HCT116 (cell line): ENCODE data around the gene AFAP1. TPM values are rescaled to one million over a fixed set of nuclear protein-coding genes. Genes with fewer than 3 reads are reported as not detected.

Source experiments
- ATAC-seq: fragments of 200-7000 bp; cut with Tn5 transposase; 2 replicates; pipeline ENCODE4 v1.9.1; 2020; ENCODE audit warnings: mild to moderate bottlenecking, moderate library complexity
- BruUV-seq: library from RNA; stranded (reverse); fragments of 400-500 nt; replicated peaks from 2 replicates; lab custom pipeline; 2021; lab: Mats Ljungman, UMichigan
- CTCF ChIA-PET: fragments of 300-600 bp; sonication (Branson Sonifier 250); formaldehyde crosslinking; loops from one replicate; lab custom pipeline; 2021; ENCODE audit warnings: antibody characterized with exemption; lab: Charles Lee
- POLR2A ChIA-PET: fragments of 300-600, 350-600 bp; sonication (Branson Sonifier 250); formaldehyde crosslinking; loops from one replicate; lab custom pipeline; 2021; ENCODE audit warnings: antibody characterized with exemption; lab: Charles Lee
- RAD21 ChIA-PET, 2 experiments: fragments of 300-600 bp; sonication (Branson Sonifier 250); formaldehyde crosslinking; loops; one replicate each; lab custom pipeline; 2023; ENCODE audit warnings: low total read pairs in 2 of 2; ENCODE audit not compliant: uncharacterized antibody in 2 of 2, unreplicated experiment in 2 of 2, low non-redundant PET in 1 of 2; lab: Charles Lee
- DNase-seq: peaks from one replicate; pipeline ENCODE4 v3.0.0-alpha.2; 2010; ENCODE audit warnings: low read depth, low spot score
- H2AFZ ChIP-seq: fragments of 200-600 bp; shearing (Covaris generic), sonication (generic); 2 replicates; pipeline ENCODE4 v1.6.1; 2017; ENCODE audit warnings: low read depth, mixed run types, mixed read lengths, antibody characterized with exemption, low read length; ENCODE audit not compliant: poor library complexity, severe bottlenecking
- H3K27ac ChIP-seq: 2 replicates; pipeline ENCODE4 v1.5.1; 2012; ENCODE audit warnings: low read depth, low read length
- H3K27me3 ChIP-seq: fragments of 200-600 bp; sonication (generic); 2 replicates; pipeline ENCODE4 v1.6.1; 2016; ENCODE audit warnings: mixed run types, low read length, mixed read lengths; ENCODE audit not compliant: insufficient read depth
- H3K36me3 ChIP-seq, 2 experiments: fragments of 200-500 bp in 1 of 2; fragments of 200-600 bp in 1 of 2; sonication (Bioruptor generic) in 1 of 2; sonication (generic) in 1 of 2; 2 replicates each; pipeline versions ENCODE4 v1.5.1 to v1.6.1; 2014 to 2016; ENCODE audit warnings: low read length in 2 of 2, inconsistent platforms in 1 of 2, mixed read lengths in 1 of 2, mixed run types in 1 of 2; ENCODE audit not compliant: insufficient read depth in 2 of 2, control insufficient read depth in 1 of 2
- H3K4me1 ChIP-seq, 2 experiments: fragments of 200-600 bp in 1 of 2; sonication (generic) in 1 of 2; 2 replicates each; pipeline versions ENCODE4 v1.5.1 to v1.6.1; 2012 to 2017; ENCODE audit warnings: low read length in 2 of 2, inconsistent platforms in 1 of 2, mild to moderate bottlenecking in 1 of 2, mixed read lengths in 1 of 2, mixed run types in 1 of 2, moderate library complexity in 1 of 2; ENCODE audit not compliant: insufficient read depth in 2 of 2, control insufficient read depth in 1 of 2
- H3K4me2 ChIP-seq: fragments of 200-600 bp; sonication (generic); 2 replicates; pipeline ENCODE4 v1.6.1; 2017; ENCODE audit warnings: mixed run types, low read length, mixed read lengths
- H3K4me3 ChIP-seq, 2 experiments: fragments of 200-600 bp in 1 of 2; sonication (generic) in 1 of 2; replicated peaks in 1 of 2; 2 replicates each; pipeline ENCODE4 v1.5.1; 2011 to 2016; ENCODE audit warnings: low read length in 2 of 2, control low read depth in 1 of 2, low read depth in 1 of 2, mild to moderate bottlenecking in 1 of 2, mixed read lengths in 1 of 2, mixed run types in 1 of 2
- H3K79me2 ChIP-seq: fragments of 200-600 bp; sonication (generic); 2 replicates; pipeline ENCODE4 v1.6.1; 2017; ENCODE audit warnings: mild to moderate bottlenecking, mixed run types, low read length, moderate library complexity, mixed read lengths; ENCODE audit not compliant: insufficient read depth
- H3K9ac ChIP-seq: fragments of 200-600 bp; sonication (generic); 2 replicates; pipeline ENCODE4 v1.6.1; 2016; ENCODE audit warnings: low read length, mixed read lengths
- H3K9me2 ChIP-seq: fragments of 200-600 bp; sonication (generic), shearing (Covaris generic); 2 replicates; pipeline ENCODE4 v1.6.1; 2017; ENCODE audit warnings: mixed run types, mild to moderate bottlenecking, moderate library complexity; ENCODE audit not compliant: insufficient read depth
- H3K9me3 ChIP-seq, 2 experiments: fragments of 200-500 bp in 1 of 2; fragments of 200-600 bp in 1 of 2; sonication (Bioruptor generic) in 1 of 2; sonication (generic) in 1 of 2; 2 replicates each; pipeline ENCODE4 v1.6.1; 2014 to 2017; ENCODE audit warnings: low read length in 2 of 2, mixed read lengths in 2 of 2, inconsistent platforms in 1 of 2, low read depth in 1 of 2, mild to moderate bottlenecking in 1 of 2, mixed run types in 1 of 2, moderate library complexity in 1 of 2; ENCODE audit not compliant: control insufficient read depth in 1 of 2, insufficient read depth in 1 of 2
- H4K20me1 ChIP-seq: fragments of 200-600 bp; sonication (generic), shearing (Covaris generic); 2 replicates; pipeline ENCODE4 v1.6.1; 2017; ENCODE audit warnings: mixed run types, mild to moderate bottlenecking, moderate library complexity; ENCODE audit not compliant: insufficient read depth
- CBX3 ChIP-seq: IDR thresholded peaks from 2 replicates; pipeline ENCODE4 v1.6.1; 2012; ENCODE audit warnings: low read depth
- FOSL1 ChIP-seq: IDR thresholded peaks from 2 replicates; pipeline ENCODE4 v1.6.1; 2012; ENCODE audit warnings: low read depth
- JUND ChIP-seq: IDR thresholded peaks from 2 replicates; pipeline ENCODE4 v1.6.1; 2012
- POLR2A ChIP-seq: IDR thresholded peaks from 2 replicates; pipeline ENCODE4 v1.7.0; 2011; ENCODE audit warnings: borderline replicate concordance; ENCODE audit not compliant: insufficient read depth, insufficient read length; ENCODE audit errors: extremely low read depth
- RAD21 ChIP-seq: IDR thresholded peaks from 2 replicates; pipeline ENCODE4 v1.6.1; 2012; ENCODE audit warnings: low read depth, mild to moderate bottlenecking
- SP1 ChIP-seq: IDR thresholded peaks from 2 replicates; pipeline ENCODE4 v1.6.1; 2012; ENCODE audit warnings: low read depth
- ZBTB33 ChIP-seq: IDR thresholded peaks from 2 replicates; pipeline ENCODE4 v1.6.1; 2011; ENCODE audit warnings: mild to moderate bottlenecking, low read length, moderate library complexity; ENCODE audit not compliant: insufficient replicate concordance; ENCODE audit errors: extremely low read depth
- intact Hi-C: fragments of 100-400 bp; cut with micrococcal nuclease; formaldehyde crosslinking; loops from 2 replicates; pipeline ENCODE4 v1.10.0; 2022
- total RNA-seq: library from RNA; stranded (reverse); gene quantifications from one replicate; pipeline ENCODE4 v1.2.1, GENCODE V29; 2021; ENCODE audit not compliant: unreplicated experiment
- TF ChIP-seq, protein P1 (sequence below): IDR thresholded peaks from 2 replicates; pipeline ENCODE4 v1.6.1; 2012
- TF ChIP-seq, protein P2 (sequence below), 3 experiments: fragments of 200-600 bp in 1 of 3; sonication (generic) in 1 of 3; IDR thresholded peaks in 2 of 3; conservative IDR thresholded peaks in 1 of 3; 2 replicates each; pipeline ENCODE4 v1.5.1; 2012 to 2017; ENCODE audit warnings: low read depth in 2 of 3, low read length in 2 of 3, antibody characterized with exemption in 1 of 3, borderline replicate concordance in 1 of 3, control low read depth in 1 of 3, mild to moderate bottlenecking in 1 of 3, mixed read lengths in 1 of 3, mixed run types in 1 of 3, moderate library complexity in 1 of 3; ENCODE audit not compliant: insufficient read depth in 1 of 3

AFAP1 gene
- total RNA-seq, 1 experiment from 2014 or later, result 19.4 TPM

DNA sequence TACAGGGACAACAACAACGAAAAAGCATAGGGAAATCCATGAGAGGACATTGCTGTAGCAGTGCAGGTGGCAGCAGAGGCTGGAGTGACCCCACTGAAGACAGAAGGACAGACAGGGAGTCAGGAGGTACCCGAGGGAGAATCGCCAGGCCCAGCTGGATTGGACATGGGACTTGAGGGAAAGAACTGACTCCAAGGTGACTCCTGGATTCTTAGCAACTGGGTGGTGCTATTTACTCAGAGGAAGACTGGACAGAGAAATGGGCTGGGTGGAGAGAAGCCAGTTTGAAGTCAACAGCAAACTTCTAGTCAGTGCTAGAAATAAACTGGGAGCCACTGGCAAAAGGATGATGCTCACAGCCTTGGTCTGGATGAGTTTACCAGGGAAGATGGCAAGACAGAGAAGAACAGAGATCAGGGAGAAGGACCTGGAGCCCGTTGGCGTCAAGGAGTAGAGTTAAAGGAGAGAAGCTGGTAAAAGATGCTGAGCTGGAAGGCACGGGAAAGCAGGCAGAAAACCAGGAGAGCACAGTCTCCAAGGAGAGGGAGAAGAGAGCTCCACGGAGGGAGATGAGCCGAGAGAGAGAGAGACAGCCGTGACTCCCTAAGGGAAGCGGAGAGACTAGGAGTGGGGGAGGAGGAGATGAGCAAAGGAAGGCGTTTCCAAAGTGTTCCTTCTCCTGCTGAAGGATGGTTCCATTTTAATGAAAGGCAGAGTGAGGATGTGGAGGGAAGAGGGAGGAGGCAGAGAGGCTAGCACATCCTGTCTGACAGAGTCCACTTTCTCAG is 119.4 kb downstream of the AFAP1 start:
- Histone ChIP-seq H3K9me3 (no peaks in the 10 kb centered on the region), H3K9me2 (no peaks in the 10 kb centered on the region), H3K36me3 (peaks cover 0 to 3% of the 10 kb centered on the region in 2 experiments; a peak in 2 of 4 replicates), H3K4me3 (no peak overlapping the region), H3K27me3 (no peaks in the 10 kb centered on the region), H3K79me2 (no peaks in the 10 kb centered on the region), H3K4me2 (no peak overlapping the region), H2AFZ (no peak overlapping the region), H3K4me1 (no peaks in the 10 kb centered on the region), H4K20me1 (no peaks in the 10 kb centered on the region), H3K9ac (no peak overlapping the region), H3K27ac (no peak overlapping the region)
- intact Hi-C loops, result no loop called here
- POLR2A ChIA-PET, result no interaction called here
- CTCF ChIA-PET, result no interaction called here
- RAD21 ChIA-PET, result interaction anchor here in 1 of 2 experiments (0.6 kb wide), 1 partner anchor 16 kb away, joined by 6 read pairs; no protein-coding TSS in a partner anchor
- DNase-seq, result no peak
- ATAC-seq, result no peak
- BruUV-seq, result no TSS peak
- TF ChIP-seq JUND (no peak), POLR2A (no peak), FOSL1 (no peak), RAD21 (no peak)

DNA sequence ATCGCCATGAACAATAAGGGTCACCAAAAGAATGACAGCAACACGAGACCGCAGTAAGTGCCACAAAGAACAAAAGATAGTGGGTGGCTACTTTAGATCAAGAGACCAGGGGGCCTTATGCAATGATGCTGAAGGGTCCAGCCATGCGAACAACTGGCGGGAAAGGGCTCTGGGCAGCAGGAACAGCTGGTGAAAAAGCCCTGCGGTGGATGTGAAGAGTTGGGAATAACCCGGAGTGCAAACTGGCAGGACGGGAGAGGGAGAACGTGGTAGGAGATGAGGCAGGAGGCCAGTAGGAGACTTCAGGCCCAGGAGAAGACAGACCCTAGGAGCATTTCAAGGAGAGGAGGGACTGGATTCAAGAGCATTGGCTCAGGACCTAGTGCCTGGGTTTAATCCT is 120.2 kb downstream of the AFAP1 start:
- ATAC-seq, result no peak
- H3K4me2 ChIP-seq, result no peak overlapping the region
- DNase-seq, result no peak
- H2AFZ ChIP-seq, result no peak overlapping the region
- H3K79me2 ChIP-seq, result no peaks in the 10 kb centered on the region
- no peaks in the 10 kb centered on the region for H3K9me2 ChIP-seq
- H3K4me1 ChIP-seq, result no peaks in the 10 kb centered on the region
- RAD21 ChIA-PET, result no interaction called here
- H3K9me3 ChIP-seq, result no peaks in the 10 kb centered on the region
- peaks cover 4 to 5% of the 10 kb centered on the region in 2 experiments; a peak in 2 of 4 replicates for H3K36me3 ChIP-seq
- CTCF ChIA-PET, result no interaction called here
- intact Hi-C loops, result no loop called here
- TF ChIP-seq, protein P1, sequence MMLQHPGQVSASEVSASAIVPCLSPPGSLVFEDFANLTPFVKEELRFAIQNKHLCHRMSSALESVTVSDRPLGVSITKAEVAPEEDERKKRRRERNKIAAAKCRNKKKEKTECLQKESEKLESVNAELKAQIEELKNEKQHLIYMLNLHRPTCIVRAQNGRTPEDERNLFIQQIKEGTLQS, result no peak
- TF ChIP-seq CBX3 (no peak), ZBTB33 (no peak), SP1 (no peak)
- TF ChIP-seq, protein P2, sequence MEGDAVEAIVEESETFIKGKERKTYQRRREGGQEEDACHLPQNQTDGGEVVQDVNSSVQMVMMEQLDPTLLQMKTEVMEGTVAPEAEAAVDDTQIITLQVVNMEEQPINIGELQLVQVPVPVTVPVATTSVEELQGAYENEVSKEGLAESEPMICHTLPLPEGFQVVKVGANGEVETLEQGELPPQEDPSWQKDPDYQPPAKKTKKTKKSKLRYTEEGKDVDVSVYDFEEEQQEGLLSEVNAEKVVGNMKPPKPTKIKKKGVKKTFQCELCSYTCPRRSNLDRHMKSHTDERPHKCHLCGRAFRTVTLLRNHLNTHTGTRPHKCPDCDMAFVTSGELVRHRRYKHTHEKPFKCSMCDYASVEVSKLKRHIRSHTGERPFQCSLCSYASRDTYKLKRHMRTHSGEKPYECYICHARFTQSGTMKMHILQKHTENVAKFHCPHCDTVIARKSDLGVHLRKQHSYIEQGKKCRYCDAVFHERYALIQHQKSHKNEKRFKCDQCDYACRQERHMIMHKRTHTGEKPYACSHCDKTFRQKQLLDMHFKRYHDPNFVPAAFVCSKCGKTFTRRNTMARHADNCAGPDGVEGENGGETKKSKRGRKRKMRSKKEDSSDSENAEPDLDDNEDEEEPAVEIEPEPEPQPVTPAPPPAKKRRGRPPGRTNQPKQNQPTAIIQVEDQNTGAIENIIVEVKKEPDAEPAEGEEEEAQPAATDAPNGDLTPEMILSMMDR (IDR thresholded peaks at IDR 0.05 in 2 of 3, conservative IDR thresholded peaks at IDR 0.05 in 1 of 3; ENCODE audit: borderline replicate concordance in 1 of 3, insufficient read depth in 1 of 3, low read depth in 2 of 3, low read length in 2 of 3), result no peak
- POLR2A ChIA-PET, result no interaction called here
- no peaks in the 10 kb centered on the region for H4K20me1 ChIP-seq
- H3K9ac ChIP-seq, result no peak overlapping the region
- no TSS peak for BruUV-seq
- no peaks in the 10 kb centered on the region for H3K27me3 ChIP-seq
- H3K4me3 ChIP-seq, result no peak overlapping the region
- no peak overlapping the region for H3K27ac ChIP-seq
